ENCODE results near the gene SERTAD4.

Gene SERTAD4

DNA sequence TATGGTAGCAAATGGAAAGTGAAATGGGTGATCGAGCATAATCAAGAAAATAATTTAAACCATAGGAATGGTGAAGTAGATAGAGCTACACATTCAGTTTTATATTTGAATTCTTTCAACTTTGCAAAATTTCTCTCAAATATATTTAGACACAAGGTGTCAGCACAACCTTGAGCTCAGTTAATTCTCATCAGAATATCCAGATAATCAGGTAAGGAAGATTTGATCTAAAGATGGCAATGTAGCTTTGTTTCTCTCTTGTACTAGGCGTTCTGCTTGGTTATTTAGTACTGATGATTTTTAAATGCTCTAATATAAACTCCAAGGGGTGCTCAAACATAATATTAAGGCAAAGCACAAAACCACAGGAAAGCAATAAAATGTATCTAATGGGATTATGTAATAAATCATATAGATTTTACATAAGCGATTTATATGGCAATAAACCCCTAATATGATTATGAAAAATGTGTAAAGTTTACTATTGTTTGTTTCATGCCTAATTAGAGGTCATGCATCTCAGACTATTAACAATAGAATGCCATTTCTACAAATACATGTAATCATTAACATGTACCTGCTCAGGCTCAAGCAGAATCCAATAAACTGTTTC lies 32.4 kb upstream of the SERTAD4 start:
- Histone ChIP-seq H3K4me2 (ENCODE audit: low read depth, low read length, poor library complexity, severe bottlenecking) (no peak overlapping the region), H3K9me2 (replicated peaks; ENCODE audit: low read depth, low read length) (no peaks in the 10 kb centered on the region), H3F3A (ENCODE audit: low read depth) (no peaks in the 10 kb centered on the region), H3K4me1 (ENCODE audit: insufficient read depth, low read length, poor library complexity, severe bottlenecking) (no peaks in the 10 kb centered on the region), H3K79me2 (ENCODE audit: insufficient read depth, low read length) (no peaks in the 10 kb centered on the region), H3K27me3 (ENCODE audit: insufficient read depth, low read length, poor library complexity, severe bottlenecking) (no peaks in the 10 kb centered on the region), H3K9ac (ENCODE audit: low read depth, low read length, poor library complexity, severe bottlenecking) (no peak overlapping the region), H3K9me3 (ENCODE audit: insufficient read depth, low read depth, low read length) (peaks cover 3% of the 10 kb centered on the region; the same call in 1 of the 2 replicates), H3K4me3 (ENCODE audit: low read length, poor library complexity, severe bottlenecking) (no peak overlapping the region), H2AFZ (ENCODE audit: low read length) (no peak overlapping the region), H3K36me3 (ENCODE audit: insufficient read depth, low read length) (no peaks in the 10 kb centered on the region), H4K20me1 (ENCODE audit: insufficient read depth, low read length, poor library complexity, severe bottlenecking) (no peaks in the 10 kb centered on the region)
- TF ChIP-seq, protein P1, sequence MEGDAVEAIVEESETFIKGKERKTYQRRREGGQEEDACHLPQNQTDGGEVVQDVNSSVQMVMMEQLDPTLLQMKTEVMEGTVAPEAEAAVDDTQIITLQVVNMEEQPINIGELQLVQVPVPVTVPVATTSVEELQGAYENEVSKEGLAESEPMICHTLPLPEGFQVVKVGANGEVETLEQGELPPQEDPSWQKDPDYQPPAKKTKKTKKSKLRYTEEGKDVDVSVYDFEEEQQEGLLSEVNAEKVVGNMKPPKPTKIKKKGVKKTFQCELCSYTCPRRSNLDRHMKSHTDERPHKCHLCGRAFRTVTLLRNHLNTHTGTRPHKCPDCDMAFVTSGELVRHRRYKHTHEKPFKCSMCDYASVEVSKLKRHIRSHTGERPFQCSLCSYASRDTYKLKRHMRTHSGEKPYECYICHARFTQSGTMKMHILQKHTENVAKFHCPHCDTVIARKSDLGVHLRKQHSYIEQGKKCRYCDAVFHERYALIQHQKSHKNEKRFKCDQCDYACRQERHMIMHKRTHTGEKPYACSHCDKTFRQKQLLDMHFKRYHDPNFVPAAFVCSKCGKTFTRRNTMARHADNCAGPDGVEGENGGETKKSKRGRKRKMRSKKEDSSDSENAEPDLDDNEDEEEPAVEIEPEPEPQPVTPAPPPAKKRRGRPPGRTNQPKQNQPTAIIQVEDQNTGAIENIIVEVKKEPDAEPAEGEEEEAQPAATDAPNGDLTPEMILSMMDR (conservative IDR thresholded peaks at IDR 0.05; ENCODE audit: low read length), result no peak
- no peak for TF ChIP-seq EZH2phosphoT487 (IDR thresholded peaks at IDR 0.05; ENCODE audit: borderline replicate concordance)

DNA sequence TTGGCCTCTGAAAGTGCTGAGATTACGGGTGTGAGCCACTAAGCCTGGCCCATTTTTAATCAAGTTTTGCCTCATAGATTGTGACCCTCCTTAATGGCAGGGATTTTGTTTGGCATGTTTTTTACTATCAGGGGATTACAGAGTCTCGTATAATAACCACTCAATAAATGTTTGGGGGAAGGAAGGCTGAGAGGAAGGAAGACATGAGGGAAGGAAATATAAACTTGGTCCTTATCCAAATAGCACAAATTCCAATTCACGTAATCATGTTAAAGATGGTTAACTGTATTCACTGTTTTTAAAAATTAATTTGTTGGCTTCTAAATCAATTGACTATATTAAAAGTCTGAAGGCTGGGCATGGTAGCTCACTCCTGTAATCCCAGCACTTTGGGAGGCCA lies 30.9 kb upstream of the SERTAD4 start:
- TF ChIP-seq EZH2phosphoT487 (IDR thresholded peaks at IDR 0.05; ENCODE audit: borderline replicate concordance), result no peak
- TF ChIP-seq, protein P1 (conservative IDR thresholded peaks at IDR 0.05; ENCODE audit: low read length), result no peak
- Histone ChIP-seq H3K4me3 (ENCODE audit: low read length, poor library complexity, severe bottlenecking) (no peak overlapping the region), H3K36me3 (ENCODE audit: insufficient read depth, low read length) (no peaks in the 10 kb centered on the region), H3K9me3 (ENCODE audit: insufficient read depth, low read depth, low read length) (no peaks in the 10 kb centered on the region), H3K4me1 (ENCODE audit: insufficient read depth, low read length, poor library complexity, severe bottlenecking) (no peaks in the 10 kb centered on the region), H2AFZ (ENCODE audit: low read length) (no peak overlapping the region), H4K20me1 (ENCODE audit: insufficient read depth, low read length, poor library complexity, severe bottlenecking) (no peaks in the 10 kb centered on the region), H3K9ac (ENCODE audit: low read depth, low read length, poor library complexity, severe bottlenecking) (no peak overlapping the region), H3K79me2 (ENCODE audit: insufficient read depth, low read length) (no peaks in the 10 kb centered on the region), H3F3A (ENCODE audit: low read depth) (no peaks in the 10 kb centered on the region), H3K27me3 (ENCODE audit: insufficient read depth, low read length, poor library complexity, severe bottlenecking) (no peaks in the 10 kb centered on the region), H3K9me2 (replicated peaks; ENCODE audit: low read depth, low read length) (no peaks in the 10 kb centered on the region), H3K4me2 (ENCODE audit: low read depth, low read length, poor library complexity, severe bottlenecking) (no peak overlapping the region)

DNA sequence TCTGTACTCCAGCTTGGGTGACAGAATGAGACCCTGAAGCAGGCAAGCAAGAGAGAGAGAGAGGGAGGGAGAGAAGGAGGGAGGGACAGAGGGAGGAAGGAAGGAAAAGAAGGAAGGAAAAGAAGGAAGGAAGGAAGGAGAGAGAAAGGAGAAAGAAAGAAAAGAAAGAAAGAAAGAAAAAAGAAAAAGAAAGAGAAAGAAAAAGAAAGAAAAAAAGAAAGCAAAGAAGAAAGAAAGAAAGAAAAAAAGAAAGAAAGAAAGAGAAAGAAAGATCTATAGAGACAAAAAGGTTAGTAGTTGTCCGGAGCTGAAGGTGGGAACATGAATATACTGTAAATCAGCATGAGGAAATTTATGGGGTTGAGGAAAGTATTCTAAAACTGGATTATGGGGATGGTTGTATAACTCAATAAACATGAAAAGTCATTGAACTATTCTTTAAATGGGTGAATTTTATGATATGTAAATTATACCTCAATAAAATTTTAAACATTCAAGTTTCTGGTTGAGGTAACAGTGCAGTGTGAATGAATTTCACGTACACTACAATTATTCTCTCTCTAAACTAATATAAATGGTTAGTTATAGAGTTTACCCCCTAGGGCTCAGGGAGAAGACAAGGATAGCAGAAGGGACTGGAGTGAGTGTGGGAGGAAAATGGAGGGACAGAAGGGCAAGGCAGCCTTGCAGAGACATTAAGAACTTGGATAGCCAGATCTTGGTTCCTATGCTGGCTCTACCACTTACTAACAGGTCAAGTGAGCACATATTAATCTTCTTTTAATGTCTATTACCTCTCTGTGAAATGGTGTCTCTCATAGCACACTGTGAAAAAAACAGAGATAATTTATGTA lies 24.8 kb upstream of the SERTAD4 start:
- Histone ChIP-seq H3K4me2 (ENCODE audit: low read depth, low read length, poor library complexity, severe bottlenecking) (no peak overlapping the region), H3K27me3 (ENCODE audit: insufficient read depth, low read length, poor library complexity, severe bottlenecking) (no peaks in the 10 kb centered on the region), H3K4me3 (ENCODE audit: low read length, poor library complexity, severe bottlenecking) (no peak overlapping the region), H3K79me2 (ENCODE audit: insufficient read depth, low read length) (no peaks in the 10 kb centered on the region), H3K9me2 (replicated peaks; ENCODE audit: low read depth, low read length) (no peaks in the 10 kb centered on the region), H3K9me3 (ENCODE audit: insufficient read depth, low read depth, low read length) (no peaks in the 10 kb centered on the region), H3K36me3 (ENCODE audit: insufficient read depth, low read length) (no peaks in the 10 kb centered on the region), H3K9ac (ENCODE audit: low read depth, low read length, poor library complexity, severe bottlenecking) (no peak overlapping the region), H4K20me1 (ENCODE audit: insufficient read depth, low read length, poor library complexity, severe bottlenecking) (no peaks in the 10 kb centered on the region), H2AFZ (ENCODE audit: low read length) (no peak overlapping the region), H3K4me1 (ENCODE audit: insufficient read depth, low read length, poor library complexity, severe bottlenecking) (no peaks in the 10 kb centered on the region), H3F3A (ENCODE audit: low read depth) (no peaks in the 10 kb centered on the region)
- no peak for TF ChIP-seq EZH2phosphoT487 (IDR thresholded peaks at IDR 0.05; ENCODE audit: borderline replicate concordance)
- TF ChIP-seq, protein P1 (conservative IDR thresholded peaks at IDR 0.05; ENCODE audit: low read length), result no peak

Measured in Loucy (cell line).